LoVo (cell line): ENCODE measurements around the gene CHN1.

Source experiments
- DNase-seq: peaks from one replicate; pipeline ENCODE4 v3.0.0-alpha.2; 2016; ENCODE audit warnings: low spot score

Gene CHN1

GRCh38 chr2:174971868-174972781 is 33.1 kb downstream of the CHN1 start:
- DNase-seq, result peak; percentile 64

DNA sequence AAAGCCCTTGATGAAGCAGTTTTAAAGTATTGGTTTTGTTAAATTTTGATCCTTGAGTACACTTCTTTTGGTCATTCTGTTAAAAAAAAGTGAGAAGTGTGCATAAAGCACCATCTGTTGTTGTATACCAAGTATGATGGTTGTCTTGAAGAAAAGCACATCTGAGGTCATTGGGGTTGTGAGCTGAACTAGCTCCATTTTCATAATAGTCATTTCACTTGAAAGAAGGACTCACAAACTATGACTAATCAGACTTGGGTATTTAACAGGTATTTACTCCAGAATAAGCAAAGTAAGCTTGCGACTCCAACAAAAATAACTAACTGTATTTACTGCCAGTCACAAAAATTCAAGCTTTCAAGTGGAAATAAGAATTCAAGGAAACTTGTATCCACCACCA is 35.1 kb downstream of the CHN1 start:
- DNase-seq, result no peak

GRCh38 chr2:174969091-174969734 is 36.0 kb downstream of the CHN1 start:
- no peak for DNase-seq

- no peak for DNase-seq
These were observed 37.4 kb downstream of the CHN1 start for GRCh38 chr2:174967691-174968260.

DNA sequence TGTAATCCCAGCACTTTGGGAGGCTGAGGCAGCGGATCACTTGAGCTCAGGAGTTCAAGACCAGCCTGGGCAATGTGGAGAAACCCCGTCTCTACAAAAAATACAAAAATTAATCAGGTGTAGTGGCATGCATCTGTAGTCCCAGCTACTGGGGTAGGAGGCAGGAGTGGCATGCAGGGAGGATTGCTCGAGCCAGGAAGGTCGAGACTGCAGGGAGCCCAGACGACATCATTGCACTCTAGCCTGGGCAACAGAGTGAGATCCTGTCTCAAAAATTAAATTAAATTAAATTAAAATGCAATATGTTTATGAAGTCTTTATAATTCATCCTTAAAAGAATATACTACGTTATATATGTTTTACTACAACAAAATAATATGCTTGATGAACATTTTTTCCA is 38.1 kb downstream of the CHN1 start:
- DNase-seq, result no peak

DNA sequence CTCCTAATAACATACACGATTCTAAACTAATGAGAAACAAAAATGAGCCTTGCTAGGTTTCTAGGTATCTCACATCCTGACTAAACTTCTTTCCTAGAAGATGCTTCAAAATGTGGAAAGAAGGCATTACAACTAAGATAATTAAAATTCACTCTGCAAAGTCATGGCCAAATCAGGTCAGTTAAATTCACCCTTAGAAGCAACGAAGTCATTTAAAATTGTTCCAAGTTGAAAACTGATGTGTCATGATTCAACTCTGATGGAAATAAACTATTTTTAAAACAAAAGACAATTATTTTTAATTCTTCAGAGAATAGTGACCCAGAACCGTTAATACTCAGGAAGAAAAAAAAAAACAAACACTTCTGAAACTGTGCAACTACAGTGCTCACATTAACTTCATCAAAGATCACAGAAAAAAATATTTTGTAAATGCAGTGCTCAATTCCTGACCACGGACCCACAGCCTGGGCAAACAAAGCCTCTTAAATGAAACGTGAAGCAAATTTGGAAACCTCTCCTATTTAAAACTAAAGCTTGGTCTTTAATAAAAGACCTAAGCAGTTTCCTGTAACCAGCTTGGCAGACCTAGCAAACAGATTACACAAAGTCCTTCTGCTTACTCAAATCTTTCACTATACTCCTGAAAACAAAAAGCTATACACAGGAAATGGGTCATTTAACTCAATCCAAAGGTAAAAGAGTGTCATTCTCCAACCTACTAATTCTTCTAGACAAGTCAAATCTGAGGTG is 39.0 kb downstream of the CHN1 start:
- DNase-seq, result no peak

DNA sequence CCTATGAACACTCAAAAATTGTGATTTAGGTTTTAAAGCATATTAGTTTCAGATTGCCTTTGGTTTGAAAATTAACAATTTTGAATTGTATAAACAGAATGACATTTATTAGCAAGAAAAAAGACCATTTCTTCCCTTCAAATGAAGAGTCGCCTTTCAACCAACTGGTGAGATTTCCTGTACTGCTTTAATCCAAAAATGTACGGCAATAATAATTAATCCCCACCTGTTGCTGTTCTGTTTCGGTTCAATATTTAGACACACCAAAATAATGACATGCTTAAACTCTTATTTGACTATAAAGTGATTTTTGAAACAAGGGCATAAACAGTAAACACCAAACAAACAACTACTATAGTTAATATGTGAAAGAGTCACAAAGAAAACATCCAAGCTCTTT is 39.6 kb downstream of the CHN1 start:
- DNase-seq, result no peak

- no peak for DNase-seq
These were observed 40.8 kb downstream of the CHN1 start for GRCh38 chr2:174964404-174964803.

- DNase-seq, result no peak
These were observed 41.5 kb downstream of the CHN1 start for GRCh38 chr2:174963437-174964400.

DNA sequence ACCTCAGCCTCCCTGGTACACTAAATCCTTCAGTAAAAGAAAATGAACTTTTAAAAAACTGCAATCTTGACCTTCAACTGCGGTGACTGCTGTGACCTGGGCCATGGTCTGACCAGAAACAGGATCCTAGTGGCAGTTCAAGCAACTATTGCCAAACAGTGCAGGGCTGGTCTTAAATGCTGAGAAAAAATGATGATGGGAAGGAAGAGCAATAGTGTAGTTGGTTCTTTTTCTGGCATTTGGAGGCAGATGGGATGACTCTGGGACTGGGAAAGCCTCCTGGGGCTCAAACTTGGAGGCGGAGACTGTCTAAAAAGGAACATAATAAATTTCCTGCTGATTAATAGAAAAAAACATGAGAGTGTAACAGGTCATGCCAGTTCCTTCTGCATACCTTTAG is 45.4 kb downstream of the CHN1 start:
- no peak for DNase-seq

- DNase-seq, result no peak
These were observed 48.1 kb downstream of the CHN1 start for GRCh38 chr2:174957050-174957449.

DNA sequence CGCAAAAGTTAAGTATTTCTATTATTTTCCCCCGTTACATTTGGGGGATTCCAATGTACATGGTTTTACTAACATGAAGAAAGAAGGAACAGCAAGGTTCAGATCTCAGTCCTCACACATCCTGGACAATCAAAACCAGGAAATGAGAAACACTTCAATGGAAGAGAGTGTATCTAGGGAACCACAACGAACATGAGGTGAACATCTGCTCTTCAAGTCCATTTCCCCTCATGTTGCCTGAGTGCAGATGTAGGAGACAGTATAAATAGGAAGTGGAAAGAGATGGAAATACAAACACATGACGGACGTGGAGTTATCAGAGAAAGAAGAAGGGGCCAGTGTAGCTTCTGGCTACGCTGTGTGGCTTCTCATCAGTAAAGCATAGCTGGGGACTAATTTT is 52.6 kb downstream of the CHN1 start:
- DNase-seq, result no peak

DNA sequence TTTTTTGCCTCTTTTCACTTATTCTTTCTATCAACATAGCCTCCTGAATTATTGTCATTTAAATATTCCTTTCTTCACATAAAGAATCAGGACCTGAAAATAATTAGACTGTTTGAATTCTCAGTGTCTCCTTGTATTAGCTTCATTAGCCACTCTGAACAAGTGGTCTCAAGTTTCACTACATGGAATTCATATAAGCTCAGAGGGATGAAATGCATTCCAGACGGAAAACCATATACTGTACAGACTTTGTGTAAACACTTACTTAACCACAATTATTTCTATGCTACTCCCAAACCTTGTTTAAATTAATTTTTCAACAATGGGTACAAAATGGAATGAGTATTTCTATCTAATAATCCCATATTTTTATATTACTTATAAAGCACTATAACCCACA is 53.4 kb downstream of the CHN1 start:
- DNase-seq, result no peak

- DNase-seq, result no peak
These were observed 55.0 kb downstream of the CHN1 start for GRCh38 chr2:174949988-174950687.

DNA sequence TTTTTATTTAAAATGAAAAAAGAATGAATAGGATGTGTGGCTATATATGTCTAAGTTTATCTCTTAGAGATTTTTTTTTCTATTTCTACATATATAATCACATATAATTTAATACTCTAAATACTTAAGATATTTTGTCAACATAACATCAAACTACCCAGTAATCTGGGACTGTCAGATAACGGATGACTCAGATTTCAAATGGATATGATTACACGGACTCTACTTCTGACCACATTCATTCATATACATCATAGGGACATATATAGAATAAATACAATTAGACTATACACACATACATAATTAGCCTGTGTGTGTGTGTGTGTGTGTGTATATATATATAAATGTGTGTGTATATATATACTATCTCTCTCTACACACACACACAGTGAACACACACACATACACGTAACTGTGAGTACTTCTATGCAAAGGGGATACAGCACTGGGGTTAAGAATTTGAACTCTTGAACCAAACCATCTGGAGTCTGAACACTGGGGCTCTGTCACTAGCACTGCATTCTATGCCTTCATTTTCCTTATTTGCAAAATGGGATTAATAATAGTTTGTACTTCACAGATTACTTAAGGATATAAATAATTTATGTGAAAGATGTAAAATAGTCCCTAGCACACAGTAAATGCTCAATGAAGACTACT is 59.5 kb downstream of the CHN1 start:
- no peak for DNase-seq

GRCh38 chr2:174939046-174939445 is 66.1 kb downstream of the CHN1 start:
- DNase-seq, result peak; percentile 18

- no peak for DNase-seq
These were observed 73.5 kb downstream of the CHN1 start for GRCh38 chr2:174931724-174932123.

DNA sequence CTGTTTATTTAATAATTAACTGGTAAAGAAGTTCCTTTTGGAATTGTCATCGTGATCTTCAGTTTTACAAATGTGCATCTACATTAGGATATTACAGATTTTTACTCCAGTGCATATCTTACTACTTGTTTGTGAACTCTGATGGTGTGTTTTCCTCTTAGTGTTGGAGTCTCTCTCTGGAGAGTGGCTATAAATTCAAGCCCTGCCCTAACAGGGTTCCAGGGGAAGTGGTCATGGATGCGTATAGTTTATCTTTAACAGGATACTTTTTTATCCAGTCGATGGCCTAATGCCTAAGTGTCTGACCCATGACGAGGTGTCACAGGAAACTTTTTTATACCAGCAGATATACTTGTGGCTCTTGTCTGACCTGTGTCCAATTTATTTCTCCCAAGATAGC is 75.4 kb downstream of the CHN1 start:
- DNase-seq, result no peak

DNA sequence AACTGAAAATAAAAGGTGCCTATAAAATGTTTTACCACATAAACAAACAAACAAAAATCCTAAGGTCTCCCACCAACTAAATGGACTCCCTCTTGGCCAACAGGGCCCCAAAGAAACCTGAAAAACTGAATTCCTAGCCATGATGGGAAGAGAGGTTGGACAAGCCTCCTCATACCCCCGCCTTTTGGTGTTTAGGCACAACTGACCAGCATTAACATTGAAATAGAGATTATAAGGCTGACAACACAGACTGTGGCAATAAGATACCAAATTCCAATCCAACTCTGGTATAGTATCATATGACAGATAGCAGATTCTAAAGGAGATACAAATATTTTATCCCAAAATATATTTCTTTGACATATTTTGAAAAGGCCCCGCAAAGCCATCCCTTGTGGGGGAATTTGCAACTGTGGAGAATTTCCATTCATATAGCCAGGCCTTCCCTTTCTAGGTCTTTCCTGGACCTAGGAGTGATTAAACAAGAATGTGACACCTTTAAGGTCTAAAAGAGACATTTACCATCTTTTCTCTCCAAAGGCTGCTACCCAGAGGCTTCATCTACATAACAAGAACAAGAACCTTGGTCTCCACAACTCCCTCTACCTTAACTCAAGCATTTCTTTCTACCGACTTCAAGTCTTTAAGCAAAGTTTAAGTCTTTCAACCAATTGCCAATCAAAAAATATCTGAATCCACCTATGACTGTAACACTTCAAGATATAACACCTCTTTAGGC is 80.0 kb downstream of the CHN1 start:
- DNase-seq, result no peak
